ENCODE data around the gene GNA12.

GRCh38 chr7:2884161-2884560, 40.1 kb upstream of the GNA12 start:
- no peak for TF ChIP-seq CTCF (IDR thresholded peaks at IDR 0.05; ENCODE audit: low read depth, low read length, missing input control)
- no peak for TF ChIP-seq TAF1 (conservative IDR thresholded peaks at IDR 0.05)
- TF ChIP-seq JUND (IDR thresholded peaks at IDR 0.05): no peak
- TF ChIP-seq GABPA (IDR thresholded peaks at IDR 0.05 in 1 of 2, conservative IDR thresholded peaks at IDR 0.05 in 1 of 2): no peak
- no peak for TF ChIP-seq RXRA (IDR thresholded peaks at IDR 0.05)
- no peak for TF ChIP-seq EGR1 (IDR thresholded peaks at IDR 0.05; ENCODE audit: low read depth in 2 of 2)
- no peak for TF ChIP-seq MAX (IDR thresholded peaks at IDR 0.05)
- no peak for TF ChIP-seq RAD21 (IDR thresholded peaks at IDR 0.05)
- TF ChIP-seq ZBTB33 (IDR thresholded peaks at IDR 0.05): no peak
- no peak for TF ChIP-seq SP1 (IDR thresholded peaks at IDR 0.05)
- no peak for TF ChIP-seq ATF3 (IDR thresholded peaks at IDR 0.05)
- TF ChIP-seq YY1 (IDR thresholded peaks at IDR 0.05): no peak
- TF ChIP-seq FOXA1 (IDR thresholded peaks at IDR 0.05): no peak
- no peak for TF ChIP-seq REST (IDR thresholded peaks at IDR 0.05)

Measured in liver (tissue), 3 donors.